Kidney tubule cell (primary cell): ENCODE data around the gene CCL4.
"Not testable (repeated sequence)": the region's sequence is repeated elsewhere in the genome, so short reads cannot be mapped to it uniquely, and the experiment has no call there.

Source experiments
- DNase-seq: peaks from one replicate; pipeline ENCODE4 v3.0.0-alpha.2; 2018; ENCODE audit warnings: low spot score

Gene CCL4

GRCh38 chr17:36103401-36103975 lies at the start of gene CCL4:
Gene CCL4 (plus strand): TSS chr17:36103827. CDS start chr17:36103906, 79 bp downstream.
- DNase-seq, result not testable (repeated sequence)

- no peak for DNase-seq
Measured at GRCh38 chr17:36055171-36055570, 48.5 kb upstream of the CCL4 start.

GRCh38 chr17:36055921-36056520 lies 47.6 kb upstream of the CCL4 start:
- DNase-seq, result no peak

- DNase-seq, result no peak
Measured at GRCh38 chr17:36057911-36058310, 45.7 kb upstream of the CCL4 start.

- DNase-seq, result no peak
Measured at GRCh38 chr17:36059406-36059805, 44.2 kb upstream of the CCL4 start.

- DNase-seq, result no peak
Measured at GRCh38 chr17:36060816-36061215, 42.8 kb upstream of the CCL4 start.

- DNase-seq, result no peak
Measured at GRCh38 chr17:36063786-36064541, 39.7 kb upstream of the CCL4 start, which contains the start of gene CCL18. Gene CCL18 (plus strand): TSS chr17:36064272. CDS start chr17:36064343, 71 bp downstream.

- DNase-seq, result no peak
Measured at GRCh38 chr17:36066365-36066985, 37.2 kb upstream of the CCL4 start.

GRCh38 chr17:36068524-36068923 lies 35.1 kb upstream of the CCL4 start:
- no peak for DNase-seq

- no peak for DNase-seq
Measured at GRCh38 chr17:36069136-36069535, 34.5 kb upstream of the CCL4 start.

GRCh38 chr17:36070427-36070826 lies 33.2 kb upstream of the CCL4 start:
- DNase-seq, result no peak

GRCh38 chr17:36071751-36072150 lies 31.9 kb upstream of the CCL4 start:
- DNase-seq, result no peak

GRCh38 chr17:36072431-36073121 lies 31.1 kb upstream of the CCL4 start:
- peak; percentile 43 for DNase-seq

GRCh38 chr17:36074365-36074764 lies 29.3 kb upstream of the CCL4 start:
- no peak for DNase-seq

- DNase-seq, result peak; percentile 25
Measured at GRCh38 chr17:36081681-36082471, 21.8 kb upstream of the CCL4 start.

GRCh38 chr17:36082482-36083120 lies 21.0 kb upstream of the CCL4 start:
- DNase-seq, result not testable (repeated sequence)

GRCh38 chr17:36083691-36084090 lies 19.9 kb upstream of the CCL4 start:
- not testable (repeated sequence) for DNase-seq

- DNase-seq, result no peak
Measured at GRCh38 chr17:36085765-36086164, 17.9 kb upstream of the CCL4 start.

- DNase-seq, result no peak
Measured at GRCh38 chr17:36086791-36087190, 16.8 kb upstream of the CCL4 start.

- DNase-seq, result not testable (repeated sequence)
Measured at GRCh38 chr17:36087471-36087870, 16.2 kb upstream of the CCL4 start.
